Measurements from ENCODE around the gene WDR36. TPM values are rescaled to one million over a fixed set of nuclear protein-coding genes. Genes with fewer than 3 reads are reported as not detected.

Gene WDR36
- total and polyA plus RNA-seq, 2 of the 4 experiments (the other 2 are of a cell fraction), result 11.9 to 87.8 TPM

DNA sequence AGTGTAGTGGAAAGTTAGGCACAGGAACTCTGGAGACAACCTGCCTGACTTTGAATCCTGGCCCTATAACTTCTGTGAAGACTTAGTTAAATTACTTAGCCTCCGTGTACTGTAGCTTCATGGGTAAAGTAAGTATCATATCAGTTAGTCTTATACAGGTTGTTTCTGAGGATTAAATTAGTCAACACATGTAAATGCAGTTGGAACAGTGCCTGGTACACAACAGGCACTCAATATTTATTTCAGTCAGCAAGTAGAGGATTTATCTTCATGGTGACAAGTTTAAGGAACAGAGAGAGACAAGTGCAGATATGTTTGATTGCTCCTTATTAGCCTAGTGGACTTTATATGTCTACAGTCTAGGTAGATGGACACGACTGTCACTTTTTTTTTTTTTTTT is 17.9 kb upstream of the WDR36 start:
- intact Hi-C loops (cut with micrococcal nuclease), result loop anchor here (2.0 to 5.0 kb wide), 3 partner anchors 19 to 172 kb away; partner anchors contain the start of gene WDR36
- DNase-seq, result no peak

More for the DNA sequence above, 17.9 kb upstream of the WDR36 start:
- peak overlapping the region; percentile 33; the same call in 1 of the 2 replicates for H2BK20ac ChIP-seq (ENCODE audit: low read depth, low read length)
- H3K4ac ChIP-seq (ENCODE audit: low read depth, low read length), result peak overlapping the region; percentile 43; the same call in 1 of the 2 replicates
- no peak overlapping the region for H3K27ac ChIP-seq (ENCODE audit: insufficient read depth, low read length)
- H2AK9ac ChIP-seq (replicated peaks; ENCODE audit: low read depth, low read length, poor library complexity), result no peak overlapping the region
- no peak overlapping the region; the same call in 1 of the 2 replicates for H3K9ac ChIP-seq (ENCODE audit: low read depth, low read length)
- H3K36me3 ChIP-seq (ENCODE audit: control insufficient read depth, insufficient read depth, low read length), result no peaks in the 10 kb centered on the region
- H3K4me1 ChIP-seq (ENCODE audit: control insufficient read depth, insufficient read depth, low read length), result peaks cover 12% of the 10 kb centered on the region
- TF ChIP-seq, protein P1, sequence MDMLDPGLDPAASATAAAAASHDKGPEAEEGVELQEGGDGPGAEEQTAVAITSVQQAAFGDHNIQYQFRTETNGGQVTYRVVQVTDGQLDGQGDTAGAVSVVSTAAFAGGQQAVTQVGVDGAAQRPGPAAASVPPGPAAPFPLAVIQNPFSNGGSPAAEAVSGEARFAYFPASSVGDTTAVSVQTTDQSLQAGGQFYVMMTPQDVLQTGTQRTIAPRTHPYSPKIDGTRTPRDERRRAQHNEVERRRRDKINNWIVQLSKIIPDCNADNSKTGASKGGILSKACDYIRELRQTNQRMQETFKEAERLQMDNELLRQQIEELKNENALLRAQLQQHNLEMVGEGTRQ (IDR thresholded peaks at IDR 0.05; ENCODE audit: low read depth, low read length), result no peak
- TF ChIP-seq FOS (IDR thresholded peaks at IDR 0.05; ENCODE audit: low read depth, low read length), result no peak
- TF ChIP-seq MAZ (IDR thresholded peaks at IDR 0.05; ENCODE audit: borderline replicate concordance, low read depth, low read length), result no peak
- no peak for TF ChIP-seq RFX5 (IDR thresholded peaks at IDR 0.05; ENCODE audit: low read depth, low read length)
- TF ChIP-seq, protein P2, sequence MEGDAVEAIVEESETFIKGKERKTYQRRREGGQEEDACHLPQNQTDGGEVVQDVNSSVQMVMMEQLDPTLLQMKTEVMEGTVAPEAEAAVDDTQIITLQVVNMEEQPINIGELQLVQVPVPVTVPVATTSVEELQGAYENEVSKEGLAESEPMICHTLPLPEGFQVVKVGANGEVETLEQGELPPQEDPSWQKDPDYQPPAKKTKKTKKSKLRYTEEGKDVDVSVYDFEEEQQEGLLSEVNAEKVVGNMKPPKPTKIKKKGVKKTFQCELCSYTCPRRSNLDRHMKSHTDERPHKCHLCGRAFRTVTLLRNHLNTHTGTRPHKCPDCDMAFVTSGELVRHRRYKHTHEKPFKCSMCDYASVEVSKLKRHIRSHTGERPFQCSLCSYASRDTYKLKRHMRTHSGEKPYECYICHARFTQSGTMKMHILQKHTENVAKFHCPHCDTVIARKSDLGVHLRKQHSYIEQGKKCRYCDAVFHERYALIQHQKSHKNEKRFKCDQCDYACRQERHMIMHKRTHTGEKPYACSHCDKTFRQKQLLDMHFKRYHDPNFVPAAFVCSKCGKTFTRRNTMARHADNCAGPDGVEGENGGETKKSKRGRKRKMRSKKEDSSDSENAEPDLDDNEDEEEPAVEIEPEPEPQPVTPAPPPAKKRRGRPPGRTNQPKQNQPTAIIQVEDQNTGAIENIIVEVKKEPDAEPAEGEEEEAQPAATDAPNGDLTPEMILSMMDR (conservative IDR thresholded peaks at IDR 0.05; ENCODE audit: low read depth, low read length), result no peak
- TF ChIP-seq RCOR1 (IDR thresholded peaks at IDR 0.05; ENCODE audit: insufficient replicate concordance, low read length), result no peak
- no peak for TF ChIP-seq MXI1 (IDR thresholded peaks at IDR 0.05; ENCODE audit: borderline replicate concordance, low read depth, low read length)
- TF ChIP-seq SMC3 (IDR thresholded peaks at IDR 0.05; ENCODE audit: low read depth, low read length), result no peak
- no peak for TF ChIP-seq NFE2L2 (IDR thresholded peaks at IDR 0.05; ENCODE audit: low read depth, low read length)
- TF ChIP-seq, protein P3, sequence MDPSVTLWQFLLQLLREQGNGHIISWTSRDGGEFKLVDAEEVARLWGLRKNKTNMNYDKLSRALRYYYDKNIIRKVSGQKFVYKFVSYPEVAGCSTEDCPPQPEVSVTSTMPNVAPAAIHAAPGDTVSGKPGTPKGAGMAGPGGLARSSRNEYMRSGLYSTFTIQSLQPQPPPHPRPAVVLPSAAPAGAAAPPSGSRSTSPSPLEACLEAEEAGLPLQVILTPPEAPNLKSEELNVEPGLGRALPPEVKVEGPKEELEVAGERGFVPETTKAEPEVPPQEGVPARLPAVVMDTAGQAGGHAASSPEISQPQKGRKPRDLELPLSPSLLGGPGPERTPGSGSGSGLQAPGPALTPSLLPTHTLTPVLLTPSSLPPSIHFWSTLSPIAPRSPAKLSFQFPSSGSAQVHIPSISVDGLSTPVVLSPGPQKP (IDR thresholded peaks at IDR 0.05; ENCODE audit: borderline replicate concordance, low read depth, low read length), result no peak
- TF ChIP-seq POLR2A (IDR thresholded peaks at IDR 0.05; ENCODE audit: low read depth, low read length), result no peak
- TF ChIP-seq CHD1 (IDR thresholded peaks at IDR 0.05; ENCODE audit: low read depth, low read length), result no peak
- no peak for TF ChIP-seq MAFK (IDR thresholded peaks at IDR 0.05; ENCODE audit: low read depth, low read length)
- no peak for TF ChIP-seq CEBPB (IDR thresholded peaks at IDR 0.05; ENCODE audit: low read depth, low read length)
- no peak for TF ChIP-seq BHLHE40 (IDR thresholded peaks at IDR 0.05; ENCODE audit: low read depth, low read length)
- TF ChIP-seq RAD21 (IDR thresholded peaks at IDR 0.05; ENCODE audit: low read length), result no peak
- ATAC-seq (ENCODE audit: low read depth), result no peak
- POLR2A ChIA-PET (ENCODE audit: unreplicated experiment), result no interaction called here
- H4K20me1 ChIP-seq (ENCODE audit: insufficient read depth, low read length), result no peaks in the 10 kb centered on the region
- no peaks in the 10 kb centered on the region for H3K27me3 ChIP-seq (ENCODE audit: control insufficient read depth, insufficient read depth, low read length)
- no peaks in the 10 kb centered on the region for H3K9me3 ChIP-seq (ENCODE audit: control insufficient read depth, insufficient read depth, low read length)
- peak overlapping the region; percentile 16 for H3K18ac ChIP-seq (ENCODE audit: low read depth, low read length)
- no peak overlapping the region for H2AFZ ChIP-seq (replicated peaks; ENCODE audit: low read length, poor library complexity)
- in situ Hi-C loops (cut with MboI; ENCODE audit: low sequenced_read_pairs), result no loop called here
- H3K23ac ChIP-seq (ENCODE audit: low read depth, low read length), result peak overlapping the region; percentile 13; the same call in 1 of the 2 replicates
- WGBS, 2 experiments (ENCODE audit: extremely low coverage in 2 of 2, insufficient read length in 1 of 2), result 67% methylated on average over 1 of the region's 2 CpGs; no CpG with 5 or more reads in 1 of the 2 experiments
- dilution Hi-C loops (cut with HindIII; ENCODE audit: low sequenced_read_pairs, unreplicated experiment), result no loop called here
- H3K79me1 ChIP-seq (ENCODE audit: low read depth in 1 of 2, low read length in 2 of 2), result peaks cover 4% of the 10 kb centered on the region in 2 experiments; a peak in 1 of 4 replicates
- H2BK5ac ChIP-seq (ENCODE audit: low read depth, low read length, poor library complexity, severe bottlenecking), result no peak overlapping the region
- H2AK5ac ChIP-seq (ENCODE audit: low read depth, low read length), result no peak overlapping the region
- no peak overlapping the region for H3K56ac ChIP-seq (ENCODE audit: extremely low read depth, insufficient read depth, low read length)
- no peak overlapping the region for H4K5ac ChIP-seq (ENCODE audit: low read depth, low read length)
- no TSS peak for BruUV-seq (replicated peaks)
- peak overlapping the region; percentile 89 for H3K4me2 ChIP-seq (ENCODE audit: low read depth, low read length)
- peaks cover 5% of the 10 kb centered on the region; the same call in 1 of the 2 replicates for H3K9me1 ChIP-seq (ENCODE audit: insufficient read depth, low read length)
- CTCF ChIA-PET, result no interaction called here
- no peak overlapping the region; the same call in 2 of the 3 replicates for H2BK15ac ChIP-seq (ENCODE audit: low read depth, low read length)
- H4K91ac ChIP-seq (ENCODE audit: insufficient read depth, low read depth, low read length), result no peak overlapping the region
- peak overlapping the region; percentile 10; the same call in 1 of the 2 replicates for H3K14ac ChIP-seq (replicated peaks; ENCODE audit: low read depth, low read length)
- no peak overlapping the region for H2BK120ac ChIP-seq (ENCODE audit: low read depth, low read length)
- H4K8ac ChIP-seq (ENCODE audit: low read depth in 2 of 2, low read length in 2 of 2), result no peak overlapping the region
- peak overlapping the region; percentile 53; the same call in 1 of the 2 replicates for H3K4me3 ChIP-seq (ENCODE audit: insufficient read depth, low read depth, low read length)

All from IMR-90 (cell line).